ENCODE measurements around the gene OSBPL10. TPM values are rescaled to one million over a fixed set of nuclear protein-coding genes. Genes with fewer than 3 reads are reported as not detected.

The OSBPL10 gene
- total RNA-seq, 1 donor from 2014 or later, result 20.5 TPM

DNA sequence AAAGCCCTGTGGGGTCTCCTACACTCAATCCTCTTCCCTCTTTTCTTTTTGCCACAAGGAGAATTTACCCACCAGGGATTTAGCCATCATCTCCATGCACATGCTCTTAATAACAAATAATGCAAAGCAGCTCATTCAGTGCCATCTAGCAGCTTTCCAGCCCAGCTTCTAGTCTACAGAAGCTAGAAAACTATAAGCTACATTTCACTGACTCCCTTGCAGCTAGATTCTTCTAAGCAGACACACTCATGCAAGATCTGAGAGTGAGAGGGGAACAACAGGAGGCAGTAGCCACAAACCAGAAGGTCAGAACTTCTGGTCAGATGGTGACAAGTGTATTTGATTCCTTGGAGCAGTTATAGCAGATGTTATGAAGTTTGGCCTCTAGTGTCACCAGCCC, 25.5 kb downstream of the OSBPL10 start:
- TF ChIP-seq, protein P1, sequence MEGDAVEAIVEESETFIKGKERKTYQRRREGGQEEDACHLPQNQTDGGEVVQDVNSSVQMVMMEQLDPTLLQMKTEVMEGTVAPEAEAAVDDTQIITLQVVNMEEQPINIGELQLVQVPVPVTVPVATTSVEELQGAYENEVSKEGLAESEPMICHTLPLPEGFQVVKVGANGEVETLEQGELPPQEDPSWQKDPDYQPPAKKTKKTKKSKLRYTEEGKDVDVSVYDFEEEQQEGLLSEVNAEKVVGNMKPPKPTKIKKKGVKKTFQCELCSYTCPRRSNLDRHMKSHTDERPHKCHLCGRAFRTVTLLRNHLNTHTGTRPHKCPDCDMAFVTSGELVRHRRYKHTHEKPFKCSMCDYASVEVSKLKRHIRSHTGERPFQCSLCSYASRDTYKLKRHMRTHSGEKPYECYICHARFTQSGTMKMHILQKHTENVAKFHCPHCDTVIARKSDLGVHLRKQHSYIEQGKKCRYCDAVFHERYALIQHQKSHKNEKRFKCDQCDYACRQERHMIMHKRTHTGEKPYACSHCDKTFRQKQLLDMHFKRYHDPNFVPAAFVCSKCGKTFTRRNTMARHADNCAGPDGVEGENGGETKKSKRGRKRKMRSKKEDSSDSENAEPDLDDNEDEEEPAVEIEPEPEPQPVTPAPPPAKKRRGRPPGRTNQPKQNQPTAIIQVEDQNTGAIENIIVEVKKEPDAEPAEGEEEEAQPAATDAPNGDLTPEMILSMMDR (IDR thresholded peaks at IDR 0.05; ENCODE audit: insufficient read depth, low read length, severe bottlenecking), result no peak
- peak; percentile 43 for FAIRE-seq
- Histone ChIP-seq H3K4me3 (ENCODE audit: low read depth, low read length) (no peak overlapping the region), H3K36me3 (ENCODE audit: control insufficient read depth, insufficient read depth, low read length) (no peaks in the 10 kb centered on the region), H3K27me3 (ENCODE audit: control insufficient read depth, insufficient read depth, low read length) (no peaks in the 10 kb centered on the region)
- no peak for DNase-seq (ENCODE audit: low read depth)

GRCh38 chr3:31953636-31954035, 27.4 kb downstream of the OSBPL10 start:
- Histone ChIP-seq H3K27me3 (ENCODE audit: control insufficient read depth, insufficient read depth, low read length) (no peaks in the 10 kb centered on the region), H3K4me3 (ENCODE audit: low read depth, low read length) (no peak overlapping the region), H3K36me3 (ENCODE audit: control insufficient read depth, insufficient read depth, low read length) (no peaks in the 10 kb centered on the region)
- DNase-seq (ENCODE audit: low read depth) (no peak), FAIRE-seq (no peak)
- TF ChIP-seq, protein P1 (IDR thresholded peaks at IDR 0.05; ENCODE audit: insufficient read depth, low read length, severe bottlenecking), result no peak

- no peak for FAIRE-seq
- TF ChIP-seq, protein P1 (IDR thresholded peaks at IDR 0.05; ENCODE audit: insufficient read depth, low read length, severe bottlenecking), result no peak
- no peaks in the 10 kb centered on the region for H3K36me3 ChIP-seq (ENCODE audit: control insufficient read depth, insufficient read depth, low read length)
These were observed 28.0 kb downstream of the OSBPL10 start for GRCh38 chr3:31953091-31953490.

DNA sequence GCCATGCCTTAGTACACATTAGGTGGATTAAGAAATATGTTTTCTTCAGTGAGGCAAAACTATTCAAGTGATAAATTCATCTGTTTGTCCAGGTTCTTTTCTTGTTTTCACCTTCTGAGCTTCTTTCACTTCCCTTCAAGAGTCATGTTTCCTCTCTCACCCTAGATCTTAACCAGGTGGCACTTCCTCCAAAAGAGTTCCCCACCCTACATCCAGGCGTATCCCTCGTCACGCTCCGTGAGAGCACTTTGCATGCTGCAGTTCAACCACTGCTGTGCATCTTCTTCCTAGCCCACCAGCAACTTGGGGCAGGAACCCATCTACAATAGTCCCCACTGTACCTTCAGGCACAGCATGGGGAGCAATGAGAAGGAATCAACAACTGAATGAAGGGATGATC, 28.9 kb downstream of the OSBPL10 start:
- no peak for FAIRE-seq
- H3K4me3 ChIP-seq (ENCODE audit: low read depth, low read length), result no peak overlapping the region
- no peaks in the 10 kb centered on the region for H3K36me3 ChIP-seq (ENCODE audit: control insufficient read depth, insufficient read depth, low read length)
- TF ChIP-seq, protein P1 (IDR thresholded peaks at IDR 0.05; ENCODE audit: insufficient read depth, low read length, severe bottlenecking), result no peak
- H3K27me3 ChIP-seq (ENCODE audit: control insufficient read depth, insufficient read depth, low read length), result no peaks in the 10 kb centered on the region
- DNase-seq (ENCODE audit: low read depth), result no peak

More at GRCh38 chr3:31953091-31953490, 28.0 kb downstream of the OSBPL10 start:
- no peaks in the 10 kb centered on the region for H3K27me3 ChIP-seq (ENCODE audit: control insufficient read depth, insufficient read depth, low read length)
- no peak for DNase-seq (ENCODE audit: low read depth)
- no peak overlapping the region for H3K4me3 ChIP-seq (ENCODE audit: low read depth, low read length)

DNA sequence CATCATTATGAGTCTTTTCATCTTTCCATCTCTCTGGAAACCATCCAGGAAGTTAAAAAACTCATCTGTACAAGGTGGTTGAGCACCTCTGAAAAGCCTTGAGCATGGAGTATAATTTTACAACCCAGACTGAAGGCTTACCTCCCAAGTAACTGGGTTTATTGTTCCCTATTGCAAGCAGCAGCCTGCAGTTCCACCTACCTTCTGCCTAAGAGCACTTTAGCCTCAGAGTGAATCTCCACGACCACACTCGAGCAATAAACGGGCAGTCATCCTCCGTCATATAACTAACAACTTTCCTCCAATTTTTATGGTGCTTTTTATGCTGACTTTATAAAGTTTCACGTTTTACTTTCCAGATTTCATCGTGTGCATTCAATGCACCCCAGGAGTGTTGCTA, 32.8 kb downstream of the OSBPL10 start:
- no peak for FAIRE-seq
- DNase-seq (ENCODE audit: low read depth), result no peak
- no peak overlapping the region for H3K4me3 ChIP-seq (ENCODE audit: low read depth, low read length)
- TF ChIP-seq, protein P1 (IDR thresholded peaks at IDR 0.05; ENCODE audit: insufficient read depth, low read length, severe bottlenecking), result no peak
- H3K36me3 ChIP-seq (ENCODE audit: control insufficient read depth, insufficient read depth, low read length), result no peaks in the 10 kb centered on the region
- H3K27me3 ChIP-seq (ENCODE audit: control insufficient read depth, insufficient read depth, low read length), result no peaks in the 10 kb centered on the region

DNA sequence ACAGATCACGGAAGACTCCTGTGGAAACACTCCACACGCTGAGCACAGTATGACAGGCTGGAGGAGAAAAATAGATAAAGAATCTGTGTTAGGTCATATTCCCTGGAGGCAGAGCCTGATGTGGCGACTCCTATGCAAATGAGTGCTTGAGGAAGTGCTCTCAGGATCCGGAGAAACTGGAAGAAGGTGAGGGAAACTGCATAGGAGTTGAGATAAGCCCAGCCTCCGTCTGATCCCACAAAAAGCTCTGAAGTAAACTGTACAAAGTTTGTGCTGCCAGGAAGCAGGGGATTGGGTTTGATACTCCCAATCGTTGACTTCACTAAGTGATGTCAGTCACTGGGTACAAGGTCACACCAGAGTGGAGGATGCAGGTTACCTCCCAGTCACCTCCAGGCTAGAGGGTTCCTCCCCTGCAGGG, 33.4 kb downstream of the OSBPL10 start:
- peak; percentile 7 for FAIRE-seq
- Histone ChIP-seq H3K36me3 (ENCODE audit: control insufficient read depth, insufficient read depth, low read length) (no peaks in the 10 kb centered on the region), H3K27me3 (ENCODE audit: control insufficient read depth, insufficient read depth, low read length) (no peaks in the 10 kb centered on the region), H3K4me3 (ENCODE audit: low read depth, low read length) (no peak overlapping the region)
- TF ChIP-seq, protein P1 (IDR thresholded peaks at IDR 0.05; ENCODE audit: insufficient read depth, low read length, severe bottlenecking), result no peak
- DNase-seq (ENCODE audit: low read depth), result peak; percentile 65
